A549 treated with Mapracorat at 1 μM for 4 hours (cell line): ENCODE results near the gene MXI1. TPM values are rescaled to one million over a fixed set of nuclear protein-coding genes. Genes with fewer than 3 reads are reported as not detected.

Experiments
- total RNA-seq: library from RNA; stranded (reverse); fragments of 200-300 nt; extraction: Qiagen RNA extraction; gene quantifications from 5 replicates; pipeline ENCODE4 v1.2.3, GENCODE V29; 2022

The MXI1 gene
- total RNA-seq = 5.1 to 7.3 TPM (median 6.0 TPM) in 5 replicates

GRCh38 chr10:110207011-110207804 lies at the start of gene MXI1:
Gene MXI1 (plus strand): TSS chr10:110207605. CDS start chr10:110207809, 204 bp downstream.

GRCh38 chr10:110304780-110305421 lies 97.5 kb downstream of the MXI1 start, which contains the start of gene SMNDC1:
Gene SMNDC1 (minus strand): TSS chr10:110304920. CDS start chr10:110303587, 1,333 bp downstream.

Other genes starting within 250 kb of the MXI1 start
- gene ADD3, start 199.6 kb upstream of the MXI1 start, total RNA-seq = 3.4 to 5.7 TPM (median 4.9 TPM) in 5 replicates
- gene SMNDC1, start 97.3 kb downstream of the MXI1 start, total RNA-seq = 42.8 to 53.8 TPM (median 51.2 TPM) in 5 replicates